ENCODE data around the gene IDUA.
"Not testable (repeated sequence)": the region's sequence is repeated elsewhere in the genome, so short reads cannot be mapped to it uniquely, and the experiment has no call there.

IDUA gene

DNA sequence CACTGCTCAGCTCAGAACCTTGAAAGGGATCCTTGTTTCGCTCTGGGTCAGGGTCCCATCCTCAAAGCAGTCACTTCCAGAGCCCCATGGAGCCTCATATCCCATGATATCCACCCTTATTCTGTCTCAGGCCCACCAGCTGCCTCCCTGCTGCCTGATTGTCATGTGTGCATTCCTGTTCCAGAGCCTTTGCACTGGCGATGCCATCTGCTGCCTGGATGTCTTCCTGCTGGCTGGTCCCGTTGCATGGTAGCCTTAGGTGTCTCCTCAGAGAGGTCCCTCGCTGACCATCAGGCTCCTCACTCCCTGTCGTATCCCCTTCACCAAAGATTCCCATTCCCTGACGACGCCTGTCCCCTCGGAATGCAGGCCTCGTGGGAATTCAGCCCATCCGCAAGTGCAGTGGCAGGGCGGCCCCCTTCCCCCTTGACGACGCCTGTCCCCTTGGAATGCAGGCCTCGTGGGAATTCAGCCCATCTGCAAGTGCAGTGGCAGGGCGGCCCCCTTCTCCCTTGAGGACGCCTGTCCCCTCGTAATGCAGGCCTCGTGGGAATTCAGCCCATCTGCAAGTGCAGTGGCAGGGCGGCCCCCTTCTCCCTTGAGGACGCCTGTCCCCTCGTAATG lies 12.5 kb downstream of the IDUA start:
- H3K4me3 ChIP-seq (ENCODE audit: low read depth, low read length) = not testable (repeated sequence)

DNA sequence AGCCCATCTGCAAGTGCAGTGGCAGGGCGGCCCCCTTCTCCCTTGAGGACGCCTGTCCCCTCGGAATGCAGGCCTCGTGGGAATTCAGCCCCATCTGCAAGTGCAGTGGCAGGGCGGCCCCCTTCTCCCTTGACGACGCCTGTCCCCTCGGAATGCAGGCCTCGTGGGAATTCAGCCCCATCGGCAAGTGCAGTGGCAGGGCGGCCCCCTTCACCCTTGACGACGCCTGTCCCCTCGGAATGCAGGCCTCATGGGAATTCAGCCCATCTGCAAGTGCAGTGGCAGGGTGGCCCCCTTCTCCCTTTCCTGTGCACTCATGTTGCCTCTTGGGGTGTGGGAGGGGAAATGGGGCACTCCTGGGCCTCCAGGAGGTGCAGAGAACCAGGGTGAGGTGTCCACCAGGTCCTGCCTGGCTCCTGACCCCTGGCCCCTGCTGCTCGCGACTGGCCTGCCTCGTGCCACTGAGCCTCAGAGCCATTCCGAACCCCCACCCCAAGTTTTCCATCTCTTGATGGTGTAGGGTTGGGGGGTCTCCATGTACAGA lies 13.1 kb downstream of the IDUA start:
- no peak overlapping the region for H3K4me3 ChIP-seq (ENCODE audit: low read depth, low read length)

DNA sequence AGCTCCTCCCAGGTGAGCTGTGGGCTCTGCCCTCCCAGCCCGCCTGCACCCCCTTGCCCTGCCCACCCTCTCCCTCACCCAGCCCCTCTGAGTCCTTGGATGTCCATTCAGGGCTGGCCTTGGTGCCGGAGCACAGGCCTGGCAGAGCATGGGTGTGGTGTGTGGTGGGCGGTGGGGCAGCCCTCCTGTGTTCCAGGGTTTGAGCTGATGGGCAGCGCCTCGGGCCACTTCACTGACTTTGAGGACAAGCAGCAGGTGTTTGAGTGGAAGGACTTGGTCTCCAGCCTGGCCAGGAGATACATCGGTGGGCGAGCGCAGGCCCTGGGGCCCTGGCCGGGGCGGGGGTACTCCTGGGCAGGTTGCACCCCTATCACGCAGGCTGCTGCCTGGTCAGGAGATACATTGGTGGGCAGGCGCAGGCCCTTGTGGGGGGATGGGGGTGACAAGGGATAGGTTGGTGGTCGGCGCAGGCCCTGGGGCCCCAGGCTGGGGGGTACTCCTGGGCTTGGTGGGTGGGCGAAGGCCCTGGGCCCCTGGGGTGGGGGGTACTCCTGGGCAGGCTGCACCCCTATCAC lies 13.9 kb downstream of the IDUA start:
- H3K4me3 ChIP-seq (ENCODE audit: low read depth, low read length) = no peak overlapping the region

DNA sequence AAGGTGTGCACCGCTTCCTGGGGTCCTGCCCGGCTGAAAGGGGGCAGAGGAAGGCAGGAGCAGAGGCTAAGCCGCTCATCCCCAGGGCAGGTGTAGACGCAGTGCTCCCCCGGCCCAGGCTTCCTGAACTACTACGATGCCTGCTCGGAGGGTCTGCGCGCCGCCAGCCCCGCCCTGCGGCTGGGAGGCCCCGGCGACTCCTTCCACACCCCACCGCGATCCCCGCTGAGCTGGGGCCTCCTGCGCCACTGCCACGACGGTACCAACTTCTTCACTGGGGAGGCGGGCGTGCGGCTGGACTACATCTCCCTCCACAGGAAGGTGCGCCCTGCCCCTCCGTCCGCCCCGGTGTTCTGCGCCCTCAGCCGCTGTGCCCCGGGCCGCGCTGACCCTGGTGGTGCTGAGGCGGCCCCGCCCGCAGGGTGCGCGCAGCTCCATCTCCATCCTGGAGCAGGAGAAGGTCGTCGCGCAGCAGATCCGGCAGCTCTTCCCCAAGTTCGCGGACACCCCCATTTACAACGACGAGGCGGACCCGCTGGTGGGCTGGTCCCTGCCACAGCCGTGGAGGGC lies 14.8 kb downstream of the IDUA start:
- no peak overlapping the region for H3K4me3 ChIP-seq (ENCODE audit: low read depth, low read length)

DNA sequence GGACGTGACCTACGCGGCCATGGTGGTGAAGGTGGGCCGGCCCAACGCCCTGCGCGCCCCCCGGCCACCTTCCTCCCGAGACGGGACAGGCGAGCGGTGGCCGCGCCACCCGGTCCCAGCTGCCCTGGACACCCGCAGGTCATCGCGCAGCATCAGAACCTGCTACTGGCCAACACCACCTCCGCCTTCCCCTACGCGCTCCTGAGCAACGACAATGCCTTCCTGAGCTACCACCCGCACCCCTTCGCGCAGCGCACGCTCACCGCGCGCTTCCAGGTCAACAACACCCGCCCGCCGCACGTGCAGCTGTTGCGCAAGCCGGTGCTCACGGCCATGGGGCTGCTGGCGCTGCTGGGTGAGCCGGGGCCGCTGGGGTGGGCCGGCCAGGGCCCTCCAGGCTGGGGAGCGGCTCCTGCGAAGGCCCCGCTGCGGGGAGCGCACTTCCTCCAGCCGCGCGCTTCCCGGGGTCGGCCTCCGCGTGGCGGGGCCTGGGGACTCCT lies 15.3 kb downstream of the IDUA start:
- no peak overlapping the region for H3K4me3 ChIP-seq (ENCODE audit: low read depth, low read length)

DNA sequence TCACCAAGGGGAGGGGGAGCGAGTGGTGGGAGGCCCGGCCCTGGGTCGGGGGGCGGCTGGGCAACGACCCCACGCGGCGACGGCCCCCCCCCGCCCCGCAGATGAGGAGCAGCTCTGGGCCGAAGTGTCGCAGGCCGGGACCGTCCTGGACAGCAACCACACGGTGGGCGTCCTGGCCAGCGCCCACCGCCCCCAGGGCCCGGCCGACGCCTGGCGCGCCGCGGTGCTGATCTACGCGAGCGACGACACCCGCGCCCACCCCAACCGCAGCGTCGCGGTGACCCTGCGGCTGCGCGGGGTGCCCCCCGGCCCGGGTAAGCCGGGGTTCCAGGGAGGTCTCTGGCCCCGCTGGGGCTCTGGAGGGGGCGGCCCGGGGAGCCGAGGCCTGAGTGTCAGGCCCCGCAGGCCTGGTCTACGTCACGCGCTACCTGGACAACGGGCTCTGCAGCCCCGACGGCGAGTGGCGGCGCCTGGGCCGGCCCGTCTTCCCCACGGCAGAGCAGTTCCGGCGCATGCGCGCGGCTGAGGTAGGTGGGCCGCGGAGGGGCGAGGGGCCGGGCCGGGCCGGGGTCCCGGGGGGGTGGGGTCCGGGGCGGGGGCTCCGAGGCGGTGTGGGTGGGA lies 15.9 kb downstream of the IDUA start:
- H3K4me3 ChIP-seq (ENCODE audit: low read depth, low read length) = no peak overlapping the region

DNA sequence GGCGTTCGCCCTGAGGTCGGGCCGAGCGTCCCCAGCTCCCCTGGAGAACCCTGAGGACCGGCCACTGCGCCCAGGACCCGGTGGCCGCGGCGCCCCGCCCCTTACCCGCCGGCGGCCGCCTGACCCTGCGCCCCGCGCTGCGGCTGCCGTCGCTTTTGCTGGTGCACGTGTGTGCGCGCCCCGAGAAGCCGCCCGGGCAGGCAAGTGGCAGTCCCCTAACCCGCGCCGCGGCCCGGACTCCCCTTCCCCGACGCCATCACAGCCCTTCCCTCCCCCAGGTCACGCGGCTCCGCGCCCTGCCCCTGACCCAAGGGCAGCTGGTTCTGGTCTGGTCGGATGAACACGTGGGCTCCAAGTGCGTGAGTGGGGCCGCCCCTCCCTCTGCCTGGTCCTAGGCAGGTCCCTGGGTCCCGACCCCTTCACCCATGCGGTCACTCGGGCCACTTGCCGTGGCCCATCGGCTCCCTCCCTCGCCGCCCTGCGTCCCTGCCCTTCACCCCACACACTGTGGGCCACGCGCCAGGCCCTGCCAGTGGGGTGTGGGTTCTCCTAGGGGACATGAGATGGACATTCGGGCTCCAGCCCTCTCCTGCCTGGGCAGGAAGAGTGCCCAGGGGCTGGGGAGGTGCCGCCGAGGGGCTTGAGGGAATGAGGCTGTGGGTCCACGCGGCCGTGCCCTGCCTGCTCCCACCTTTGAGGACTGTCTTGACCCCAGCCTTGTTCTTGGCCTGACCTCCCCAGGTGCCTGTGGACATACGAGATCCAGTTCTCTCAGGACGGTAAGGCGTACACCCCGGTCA lies 16.6 kb downstream of the IDUA start:
- H3K4me3 ChIP-seq (ENCODE audit: low read depth, low read length) = peak overlapping the region; percentile 13

DNA sequence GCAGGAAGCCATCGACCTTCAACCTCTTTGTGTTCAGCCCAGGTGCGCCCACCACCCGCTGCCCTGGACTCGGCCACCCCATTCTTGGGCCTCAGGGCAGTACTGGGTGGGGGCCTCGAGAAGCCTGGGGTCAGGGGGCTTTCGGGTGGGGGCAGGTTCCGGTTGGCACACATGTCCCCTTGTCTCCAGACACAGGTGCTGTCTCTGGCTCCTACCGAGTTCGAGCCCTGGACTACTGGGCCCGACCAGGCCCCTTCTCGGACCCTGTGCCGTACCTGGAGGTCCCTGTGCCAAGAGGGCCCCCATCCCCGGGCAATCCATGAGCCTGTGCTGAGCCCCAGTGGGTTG lies 17.2 kb downstream of the IDUA start:
- H3K4me3 ChIP-seq (ENCODE audit: low read depth, low read length) = no peak overlapping the region

DNA sequence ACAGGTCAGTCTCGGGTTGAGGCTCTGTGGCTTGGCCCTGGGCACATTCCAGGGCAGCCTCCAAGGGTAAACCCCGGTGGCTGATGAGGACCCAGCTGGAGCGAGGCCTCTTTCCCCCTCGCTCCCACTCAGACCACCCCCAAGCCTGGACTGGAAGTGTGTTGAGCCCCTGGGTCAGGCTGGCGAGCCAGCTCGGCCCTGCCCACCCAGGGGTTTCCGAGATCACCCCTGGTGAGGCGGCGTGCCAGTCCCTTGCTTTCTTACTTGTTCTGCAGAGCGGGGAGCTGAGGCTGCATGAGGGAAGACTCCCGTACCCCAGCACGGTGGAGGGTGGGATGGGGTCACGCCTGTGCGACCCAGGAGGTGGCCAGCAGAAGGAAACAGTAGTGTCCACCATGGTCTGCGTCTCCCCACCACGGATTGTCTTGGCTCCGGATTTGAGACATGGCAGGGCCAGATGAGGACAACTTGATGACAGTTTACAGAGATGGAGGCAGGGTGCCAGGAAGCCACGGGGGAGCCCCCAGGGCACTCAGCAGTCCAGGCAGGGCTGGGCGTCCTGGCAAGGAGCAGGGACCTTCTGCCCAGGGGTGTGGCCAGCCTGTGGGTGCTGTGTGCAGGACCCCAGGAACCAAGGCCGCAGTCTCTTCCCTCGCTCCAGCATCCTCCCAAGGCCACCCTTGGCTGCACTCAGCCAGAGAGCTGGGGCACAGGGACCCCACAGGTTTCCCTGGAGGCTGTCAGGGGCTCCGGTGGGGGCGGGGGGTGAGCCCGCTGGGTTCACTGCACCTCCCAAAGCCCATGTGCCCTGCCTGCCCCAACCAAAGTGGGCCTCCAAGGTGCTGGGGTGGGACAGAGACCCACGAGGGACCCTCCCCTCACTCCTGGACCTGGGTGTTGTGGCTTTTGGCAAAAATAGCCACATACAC lies 18.0 kb downstream of the IDUA start:
- H3K4me3 ChIP-seq (ENCODE audit: low read depth, low read length) = no peak overlapping the region

DNA sequence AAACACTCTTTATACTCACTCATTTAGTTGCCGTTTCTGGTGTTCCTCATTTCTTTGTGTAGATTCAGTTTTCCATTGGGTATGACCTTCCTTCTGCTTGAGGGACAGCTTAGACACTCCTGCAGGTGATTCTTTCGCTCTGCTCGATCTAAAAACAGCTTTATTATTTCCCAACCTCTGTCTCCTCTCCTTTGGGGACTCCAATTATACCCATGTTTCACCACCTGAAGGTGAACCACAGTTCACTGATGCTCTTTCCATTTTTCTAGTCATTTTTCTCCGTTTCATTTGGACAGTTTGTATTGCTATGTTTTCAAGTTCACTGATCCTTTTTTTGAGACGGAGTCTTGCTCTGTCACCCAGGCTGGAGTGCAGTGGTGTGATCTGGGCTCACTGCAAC lies 20.0 kb downstream of the IDUA start:
- H3K4me3 ChIP-seq (ENCODE audit: low read depth, low read length) = no peak overlapping the region

DNA sequence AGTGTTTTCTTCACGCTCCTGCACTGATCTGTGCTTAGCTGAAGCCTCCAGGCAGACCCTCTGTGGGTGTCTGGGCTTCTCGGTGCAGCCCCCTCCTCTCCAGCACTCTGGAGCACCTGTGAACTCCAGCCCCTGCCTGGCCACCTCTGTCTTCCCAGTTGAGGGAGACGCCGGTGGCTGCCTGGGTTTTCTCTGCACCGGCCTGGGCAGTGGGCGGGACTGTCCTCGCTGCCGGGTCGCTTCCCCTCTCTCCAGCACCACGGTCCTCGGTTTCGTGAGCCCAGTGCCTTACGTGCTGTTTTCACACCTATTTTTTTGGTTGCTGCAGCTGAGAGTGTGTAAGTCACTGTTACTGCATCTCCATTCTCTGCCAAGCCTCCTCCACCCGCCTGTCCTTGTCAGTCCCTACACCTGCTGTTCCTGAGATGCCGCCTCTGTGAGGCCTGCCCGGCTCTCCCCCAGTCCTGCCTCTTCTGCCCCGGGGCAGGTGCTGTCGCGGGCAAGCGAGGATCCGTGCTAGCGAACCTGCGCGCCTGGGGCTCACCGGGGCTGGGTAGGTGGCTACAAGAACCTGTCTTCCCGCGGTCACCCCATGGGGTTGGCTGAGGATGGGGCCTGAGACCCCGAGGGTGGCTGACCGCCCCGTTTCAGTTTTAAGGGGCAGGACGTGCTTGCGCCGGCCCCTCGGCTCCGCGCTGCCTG lies 22.1 kb downstream of the IDUA start:
- peak overlapping the region; percentile 27 for H3K4me3 ChIP-seq (ENCODE audit: low read depth, low read length)

DNA sequence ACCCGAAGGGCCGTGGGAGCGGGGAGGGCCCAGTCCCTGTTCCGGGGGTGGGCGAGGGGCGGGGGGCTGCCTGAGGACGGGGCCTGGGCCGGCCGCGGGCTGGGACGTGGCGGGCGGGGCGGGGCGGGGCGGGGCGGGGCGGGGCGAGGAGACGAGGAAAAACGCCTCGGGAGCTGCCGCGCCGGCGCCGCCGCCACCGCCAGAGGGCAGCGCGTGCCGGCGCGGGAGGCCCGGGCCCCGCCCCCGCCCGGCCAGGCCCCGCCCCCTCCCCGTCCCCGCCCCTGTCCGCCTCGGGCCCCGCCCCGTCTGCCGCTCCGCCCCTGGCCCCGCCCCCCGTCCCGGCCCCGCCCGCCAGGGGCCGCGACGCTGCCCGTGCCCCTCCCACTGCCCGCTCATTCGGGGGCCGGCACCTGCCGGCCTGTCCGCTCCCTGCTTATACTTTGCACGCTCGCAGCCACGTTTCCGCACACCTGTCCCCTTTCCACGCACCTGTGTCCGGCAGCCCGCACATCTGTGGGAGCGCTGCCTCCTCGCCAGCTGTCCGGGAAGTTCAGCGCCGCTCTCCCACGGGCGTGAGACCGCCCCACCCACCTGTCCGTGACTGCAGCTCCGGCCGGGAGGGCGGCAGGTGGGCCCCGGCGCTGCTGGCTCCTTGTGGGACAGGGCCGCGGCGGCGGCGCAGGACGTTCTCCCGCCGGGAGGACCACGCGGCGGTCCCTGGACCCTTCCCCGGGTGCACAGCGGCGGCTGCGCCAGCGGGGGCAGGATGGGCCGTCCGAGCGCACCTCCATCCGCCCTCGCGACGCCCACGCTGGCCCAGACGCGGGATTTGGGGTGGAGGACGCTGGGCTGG lies 22.9 kb downstream of the IDUA start:
- H3K4me3 ChIP-seq (ENCODE audit: low read depth, low read length) = peak overlapping the region; percentile 27

DNA sequence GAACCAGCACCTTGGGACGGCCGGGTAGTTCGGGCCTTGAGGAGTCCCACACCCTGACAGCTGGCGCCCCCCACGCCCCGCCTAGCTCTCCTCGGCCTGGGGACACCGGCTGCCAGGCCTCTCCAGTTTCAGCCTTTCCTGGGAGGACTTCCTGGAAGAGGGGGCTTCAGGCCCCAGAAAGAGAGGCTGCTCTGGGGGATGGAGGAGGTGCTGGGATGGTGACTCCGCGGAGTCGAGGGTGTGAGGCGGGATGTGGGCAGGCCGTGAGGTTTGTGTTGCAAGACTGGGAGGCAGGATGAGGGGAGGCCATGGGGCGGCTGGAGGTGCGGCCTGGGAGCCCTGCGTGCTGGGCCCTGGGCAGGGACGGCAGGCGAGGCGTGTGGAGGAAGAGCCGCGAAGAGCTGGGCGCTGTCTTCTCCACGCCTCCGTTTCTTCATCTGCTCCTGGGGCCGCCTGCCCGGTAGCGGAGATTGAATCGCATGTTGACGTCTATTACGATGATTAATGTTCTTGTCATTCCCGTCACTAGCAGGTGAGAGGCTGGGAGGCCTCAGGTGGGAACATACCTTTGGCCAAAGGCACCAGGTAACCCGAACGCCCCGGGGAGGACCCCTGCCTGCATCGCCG lies 23.7 kb downstream of the IDUA start:
- H3K4me3 ChIP-seq (ENCODE audit: low read depth, low read length) = no peak overlapping the region

DNA sequence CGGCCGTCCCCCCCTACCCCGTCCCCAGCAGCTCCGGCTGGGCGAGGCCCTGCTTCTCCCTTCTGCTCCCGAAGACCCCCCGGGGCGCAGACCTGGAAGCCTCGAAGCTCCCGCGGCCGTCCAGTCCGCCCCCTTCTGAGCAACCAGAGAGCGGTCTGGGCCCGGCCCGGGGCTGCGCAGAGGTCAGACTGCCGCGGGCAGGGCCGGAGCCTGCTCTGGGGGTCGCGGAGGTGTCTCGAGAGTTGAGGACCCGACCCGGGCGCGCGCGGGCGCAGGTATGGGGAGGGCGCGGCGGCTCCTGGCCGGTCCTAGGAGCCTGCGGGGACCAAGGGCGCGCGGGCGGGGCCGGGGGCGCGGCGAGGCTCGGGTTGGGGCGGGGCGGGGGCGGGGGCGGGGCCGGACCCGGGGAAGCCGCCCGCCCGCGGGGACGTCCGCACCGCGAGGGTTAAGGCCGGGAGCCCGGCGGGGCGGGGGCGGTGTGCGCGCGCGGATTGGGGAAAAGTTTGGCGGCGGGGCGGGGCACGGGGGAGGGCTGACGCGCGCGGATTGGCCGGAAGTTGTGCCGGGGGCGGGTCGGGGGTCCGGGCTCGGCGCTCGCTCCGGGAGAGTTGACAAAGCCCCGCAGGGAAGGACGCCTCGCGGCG lies 24.3 kb downstream of the IDUA start, which contains the start of gene FGFRL1:
Gene FGFRL1, plus strand, starts transcription at position 605 of the 644 bp plus-strand sequence. CDS start 860 bp downstream, outside the sequence.
- peak within 1 kb of the TSS; percentile 27 for H3K4me3 ChIP-seq (ENCODE audit: low read depth, low read length)

DNA sequence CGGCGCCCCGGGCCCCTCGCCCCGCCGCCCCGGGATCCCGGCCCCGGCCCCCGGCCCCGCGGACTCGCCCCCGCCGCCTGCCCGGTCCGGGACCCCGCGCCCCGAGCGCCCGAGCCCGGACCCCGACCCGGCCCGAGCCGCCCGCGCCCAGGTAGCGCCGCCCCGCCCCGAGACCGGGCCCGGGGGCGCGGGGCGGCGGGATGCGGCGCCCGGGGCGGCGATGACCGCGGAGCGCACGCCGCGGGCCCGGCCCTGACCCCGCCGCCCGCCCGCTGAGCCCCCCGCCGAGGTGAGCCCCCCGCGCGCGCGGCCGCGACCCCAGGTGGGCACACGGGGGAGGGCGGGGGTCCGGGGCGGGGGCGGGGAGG lies 24.8 kb downstream of the IDUA start:
- H3K4me3 ChIP-seq (ENCODE audit: low read depth, low read length) = no peak overlapping the region

DNA sequence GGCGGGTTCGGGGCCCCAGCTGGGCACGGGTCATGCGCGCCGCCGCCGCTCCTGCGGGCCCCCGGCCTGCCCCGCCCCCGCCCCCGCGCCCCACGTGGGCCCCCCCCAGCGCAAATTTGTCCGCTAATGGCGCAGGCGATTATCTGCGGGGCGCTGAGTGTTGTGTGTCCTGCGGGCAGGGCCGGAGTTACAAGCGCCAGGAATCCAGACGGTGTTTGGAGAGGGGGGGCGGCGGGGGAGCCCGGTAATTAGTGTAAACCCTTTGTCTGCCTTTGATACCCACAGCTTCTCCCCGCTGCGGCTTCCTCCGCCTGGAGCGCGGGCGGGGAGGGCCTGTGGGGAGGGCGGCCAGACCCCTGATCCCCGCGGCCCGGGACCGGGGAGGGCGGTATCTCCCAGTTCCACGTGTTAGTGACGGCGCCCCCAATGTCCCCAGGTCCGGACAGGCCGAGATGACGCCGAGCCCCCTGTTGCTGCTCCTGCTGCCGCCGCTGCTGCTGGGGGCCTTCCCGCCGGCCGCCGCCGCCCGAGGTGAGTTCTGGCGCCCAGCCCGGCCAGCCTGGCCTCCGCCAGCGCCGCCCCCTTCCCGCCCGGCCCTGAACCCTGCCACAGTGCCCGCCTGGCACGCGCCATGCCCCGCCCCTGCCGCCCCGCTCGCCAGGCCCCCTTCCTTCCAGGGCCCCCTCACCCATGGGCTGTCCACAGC lies 25.3 kb downstream of the IDUA start:
- peak overlapping the region; percentile 27 for H3K4me3 ChIP-seq (ENCODE audit: low read depth, low read length)

Data from iPS-11a (cell line).